ENCODE results near the gene ALS2CL.
A peak's percentile ranks its signal among the peaks of the same experiment; 100 is the strongest.

The ALS2CL gene

DNA sequence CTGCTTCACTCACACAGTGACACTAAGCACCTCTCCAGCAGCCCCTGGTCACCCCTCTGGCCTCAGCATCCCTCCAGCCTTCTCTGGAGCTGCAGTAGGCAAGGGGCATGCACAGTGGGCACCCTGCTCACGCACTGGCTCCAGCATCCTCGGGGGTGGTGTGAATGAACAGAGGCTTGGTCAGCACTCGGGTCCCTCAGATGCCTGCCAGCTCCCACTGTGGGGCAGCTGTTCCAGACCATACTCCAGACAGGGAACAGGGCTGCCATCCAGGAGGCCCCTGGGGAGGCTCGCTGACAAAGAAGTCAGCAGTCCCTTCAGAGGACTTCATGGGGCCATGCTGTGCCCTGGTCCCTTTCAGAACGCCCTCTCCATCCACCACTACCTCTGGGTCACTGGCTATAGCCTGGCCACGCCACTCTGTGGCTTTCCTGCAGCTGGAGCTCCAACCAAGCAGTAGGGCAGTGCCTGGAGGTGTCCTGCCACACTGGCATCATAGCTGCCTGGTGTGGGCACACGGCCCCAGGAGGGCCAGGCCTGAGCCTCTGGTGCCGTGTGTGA lies 26.3 kb downstream of the ALS2CL start:
- TF ChIP-seq, protein P1, sequence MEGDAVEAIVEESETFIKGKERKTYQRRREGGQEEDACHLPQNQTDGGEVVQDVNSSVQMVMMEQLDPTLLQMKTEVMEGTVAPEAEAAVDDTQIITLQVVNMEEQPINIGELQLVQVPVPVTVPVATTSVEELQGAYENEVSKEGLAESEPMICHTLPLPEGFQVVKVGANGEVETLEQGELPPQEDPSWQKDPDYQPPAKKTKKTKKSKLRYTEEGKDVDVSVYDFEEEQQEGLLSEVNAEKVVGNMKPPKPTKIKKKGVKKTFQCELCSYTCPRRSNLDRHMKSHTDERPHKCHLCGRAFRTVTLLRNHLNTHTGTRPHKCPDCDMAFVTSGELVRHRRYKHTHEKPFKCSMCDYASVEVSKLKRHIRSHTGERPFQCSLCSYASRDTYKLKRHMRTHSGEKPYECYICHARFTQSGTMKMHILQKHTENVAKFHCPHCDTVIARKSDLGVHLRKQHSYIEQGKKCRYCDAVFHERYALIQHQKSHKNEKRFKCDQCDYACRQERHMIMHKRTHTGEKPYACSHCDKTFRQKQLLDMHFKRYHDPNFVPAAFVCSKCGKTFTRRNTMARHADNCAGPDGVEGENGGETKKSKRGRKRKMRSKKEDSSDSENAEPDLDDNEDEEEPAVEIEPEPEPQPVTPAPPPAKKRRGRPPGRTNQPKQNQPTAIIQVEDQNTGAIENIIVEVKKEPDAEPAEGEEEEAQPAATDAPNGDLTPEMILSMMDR (conservative IDR thresholded peaks at IDR 0.05; ENCODE audit: low read depth, low read length): no peak
- H3K4me3 ChIP-seq (ENCODE audit: low read length): no peak overlapping the region
- DNase-seq (ENCODE audit: low read depth): no peak

DNA sequence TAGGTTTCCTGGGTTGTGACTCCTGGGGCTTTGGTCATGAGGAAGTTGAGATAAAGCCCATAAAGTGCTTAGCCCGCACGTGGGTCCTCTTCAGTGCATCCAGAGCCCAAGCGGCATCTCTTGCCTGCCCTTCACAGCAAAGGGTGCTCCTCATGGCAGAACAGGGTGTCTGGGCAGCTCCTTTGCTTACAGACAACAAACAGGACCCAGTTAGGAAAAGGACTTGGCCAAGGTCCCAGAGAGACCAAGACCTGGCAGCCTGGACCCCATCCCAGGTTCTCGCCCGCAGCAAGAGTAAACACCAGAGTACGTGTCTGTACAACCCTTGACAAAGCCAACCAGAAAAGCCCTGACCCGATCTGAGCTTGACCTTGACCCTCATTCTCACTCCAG lies 27.0 kb downstream of the ALS2CL start:
- TF ChIP-seq, protein P1 (conservative IDR thresholded peaks at IDR 0.05; ENCODE audit: low read depth, low read length): no peak
- no peak for DNase-seq (ENCODE audit: low read depth)
- no peak overlapping the region for H3K4me3 ChIP-seq (ENCODE audit: low read length)

DNA sequence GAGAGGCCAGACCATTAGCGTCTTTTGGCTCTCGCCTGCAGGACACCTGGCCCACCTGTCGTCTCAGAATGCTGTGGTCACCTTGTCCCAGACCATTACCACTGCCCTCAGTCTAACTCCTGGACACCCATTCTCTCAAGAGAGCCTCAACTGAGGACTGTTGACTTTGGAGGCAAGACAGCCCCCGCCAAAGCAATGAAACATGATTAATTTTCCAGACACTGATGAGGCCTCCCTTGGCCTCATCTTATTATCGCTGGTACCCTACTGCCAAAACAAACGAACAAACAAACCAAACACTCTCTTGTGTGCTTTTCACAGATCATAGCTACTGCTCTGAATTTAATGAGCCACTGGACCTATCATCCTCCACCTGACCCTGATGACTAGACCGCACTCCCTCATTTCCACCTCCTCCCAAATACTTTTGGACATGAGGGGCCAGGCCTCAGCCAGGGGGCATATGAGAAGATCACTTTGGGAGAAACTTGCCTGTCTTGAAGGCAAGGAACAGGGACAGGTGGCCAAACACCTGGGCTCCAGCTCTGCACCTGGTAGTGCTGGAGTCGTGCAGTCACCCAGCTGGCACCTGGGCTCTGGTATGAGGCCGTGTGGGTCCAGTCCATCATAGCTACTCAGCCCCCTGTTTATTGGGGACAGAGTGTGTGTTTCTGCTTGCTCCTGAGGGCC lies 27.6 kb downstream of the ALS2CL start:
- DNase-seq (ENCODE audit: low read depth): no peak
- TF ChIP-seq, protein P1 (conservative IDR thresholded peaks at IDR 0.05; ENCODE audit: low read depth, low read length): no peak
- no peak overlapping the region for H3K4me3 ChIP-seq (ENCODE audit: low read length)

DNA sequence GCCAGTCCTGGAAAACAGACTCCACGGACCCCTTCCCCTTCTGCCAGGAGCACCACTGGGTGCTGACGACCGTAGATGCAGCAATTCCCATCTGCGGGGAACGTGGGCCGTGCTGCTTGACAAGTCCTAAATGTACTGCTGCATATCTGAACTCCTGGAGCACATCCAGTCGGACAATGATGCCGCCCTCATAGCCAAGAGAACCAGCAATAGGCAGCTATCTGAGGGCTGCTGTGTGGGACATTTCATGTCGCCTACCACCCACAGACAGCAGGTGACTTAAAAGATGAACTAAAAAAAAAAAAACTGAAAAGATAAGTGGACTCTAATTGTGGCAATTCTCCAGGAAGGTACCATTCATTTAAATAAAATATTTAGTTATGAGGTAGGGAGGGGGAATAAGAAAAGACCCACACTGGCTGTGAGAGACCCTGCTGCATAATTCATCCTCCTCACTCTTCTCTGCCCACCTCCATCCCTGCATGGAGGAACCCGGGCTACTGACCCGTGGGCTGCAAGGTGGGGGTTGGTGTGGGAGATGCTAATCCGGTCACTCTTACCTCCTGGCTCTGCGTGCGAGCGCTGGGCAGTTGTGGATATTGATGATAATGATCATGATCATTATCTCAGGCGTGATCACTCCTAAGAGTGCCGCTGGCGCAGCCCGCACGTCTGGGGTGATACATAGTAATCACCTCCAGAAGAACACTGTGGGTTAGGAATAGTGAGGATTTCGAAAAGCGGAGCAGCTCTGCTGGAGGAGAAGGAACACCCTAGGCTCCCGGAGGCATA lies 28.3 kb downstream of the ALS2CL start:
- no peak for DNase-seq (ENCODE audit: low read depth)
- TF ChIP-seq, protein P1 (conservative IDR thresholded peaks at IDR 0.05; ENCODE audit: low read depth, low read length): no peak
- no peak overlapping the region for H3K4me3 ChIP-seq (ENCODE audit: low read length)

DNA sequence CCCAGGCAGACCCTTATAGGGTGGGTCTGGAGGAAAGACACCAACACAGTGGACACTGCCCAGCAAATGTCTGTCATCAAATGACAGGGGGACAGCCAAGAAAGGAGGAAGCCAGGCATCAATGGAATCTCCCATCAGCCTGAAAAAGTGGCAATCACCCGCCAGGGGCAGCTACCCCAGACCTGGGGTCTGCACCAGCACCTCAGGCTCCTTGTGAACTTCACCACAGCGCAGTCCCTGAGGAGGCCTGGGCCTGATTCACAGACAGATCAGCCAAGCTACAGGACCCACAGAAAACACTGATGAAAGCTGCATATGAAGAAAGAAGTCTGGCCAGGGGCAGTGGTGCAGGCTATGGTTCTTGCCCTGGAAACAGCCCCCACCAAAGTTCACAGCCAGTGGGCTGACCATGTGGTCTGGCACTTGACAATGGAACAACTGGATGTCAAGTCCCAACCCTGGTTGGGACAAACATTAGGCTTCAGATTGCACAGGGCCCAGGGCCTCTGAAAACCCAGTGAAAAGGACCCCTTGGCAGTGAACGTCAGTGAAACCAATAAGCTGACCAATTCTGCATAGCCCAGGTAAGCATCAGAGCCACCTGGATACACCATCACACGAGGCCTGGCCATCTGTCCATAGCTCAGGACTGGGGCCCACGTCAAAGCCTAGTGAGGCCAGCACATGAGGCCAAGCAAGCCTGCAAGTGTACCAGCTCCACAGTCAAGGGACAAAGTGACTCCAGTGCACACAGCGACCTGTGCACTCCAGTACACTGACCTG lies 29.1 kb downstream of the ALS2CL start:
- no peak for DNase-seq (ENCODE audit: low read depth)
- H3K4me3 ChIP-seq (ENCODE audit: low read length): no peak overlapping the region
- TF ChIP-seq, protein P1 (conservative IDR thresholded peaks at IDR 0.05; ENCODE audit: low read depth, low read length): no peak

DNA sequence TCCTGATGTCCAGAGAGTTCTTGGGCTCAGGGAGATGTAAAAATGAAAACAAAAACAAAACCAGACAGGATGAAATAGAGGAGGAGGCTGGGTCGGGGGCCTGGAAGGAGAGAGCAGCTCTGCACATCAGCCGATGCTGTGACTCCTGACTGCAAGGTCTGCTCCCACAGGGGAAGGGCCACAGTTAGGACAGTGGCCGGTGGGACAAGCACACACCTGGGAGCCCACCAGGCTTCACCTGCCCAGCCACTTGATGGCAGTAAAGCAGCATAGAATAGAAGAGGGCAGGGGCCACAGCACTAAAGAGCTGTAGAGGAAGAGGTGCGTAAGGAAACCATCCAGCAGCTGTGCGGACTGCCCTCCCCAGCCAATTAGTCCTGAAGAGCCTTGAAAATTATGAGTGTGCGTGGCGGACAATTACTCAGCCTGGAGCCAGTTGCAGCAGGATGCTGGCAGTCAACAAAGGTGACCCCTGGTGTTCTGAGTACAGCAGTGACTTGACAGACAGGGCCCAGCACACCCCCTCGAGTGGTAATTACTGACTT lies 29.8 kb downstream of the ALS2CL start:
- no peak overlapping the region for H3K4me3 ChIP-seq (ENCODE audit: low read length)
- TF ChIP-seq, protein P1 (conservative IDR thresholded peaks at IDR 0.05; ENCODE audit: low read depth, low read length): peak; percentile 26
- DNase-seq (ENCODE audit: low read depth): no peak
